ENCODE data around the gene ENTHD1. TPM values are rescaled to one million over a fixed set of nuclear protein-coding genes. Genes with fewer than 3 reads are reported as not detected.

Gene ENTHD1
- polyA plus RNA-seq, 1 experiment = not detected

DNA sequence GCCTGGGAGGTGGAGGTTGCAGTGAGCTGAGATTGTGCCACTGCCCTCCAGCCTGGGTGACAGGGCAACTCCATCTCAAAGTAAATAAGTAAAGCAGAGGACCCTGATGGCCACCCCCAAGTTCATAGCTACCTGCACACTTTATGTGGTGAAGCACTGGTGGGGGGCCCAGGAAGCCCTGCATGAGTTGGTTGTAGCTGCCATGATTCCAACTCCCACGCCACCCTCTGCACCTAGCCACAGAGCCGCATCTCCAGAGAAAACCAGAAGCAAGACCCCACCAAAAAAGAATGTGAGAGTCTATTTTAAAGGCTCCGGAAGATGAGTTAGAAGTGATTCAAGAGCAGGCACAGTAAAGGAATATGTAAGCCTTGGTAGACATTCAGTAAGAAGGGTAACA lies 46.3 kb upstream of the ENTHD1 start:
- Histone ChIP-seq H3K27me3 (ENCODE audit: control insufficient read depth, insufficient read depth, low read length) (peaks cover 34% of the 10 kb centered on the region), H3K9me3 (ENCODE audit: control insufficient read depth, insufficient read depth, low read length) (no peaks in the 10 kb centered on the region), H3K4me3 (ENCODE audit: low read depth, low read length) (no peak overlapping the region), H3K27ac (ENCODE audit: low read depth, low read length) (no peak overlapping the region)
- ChIA-PET CTCF (no interaction called here), POLR2A (no interaction called here)
- DNase-seq (ENCODE audit: low read depth, low spot score) = no peak
- TF ChIP-seq, protein P1, sequence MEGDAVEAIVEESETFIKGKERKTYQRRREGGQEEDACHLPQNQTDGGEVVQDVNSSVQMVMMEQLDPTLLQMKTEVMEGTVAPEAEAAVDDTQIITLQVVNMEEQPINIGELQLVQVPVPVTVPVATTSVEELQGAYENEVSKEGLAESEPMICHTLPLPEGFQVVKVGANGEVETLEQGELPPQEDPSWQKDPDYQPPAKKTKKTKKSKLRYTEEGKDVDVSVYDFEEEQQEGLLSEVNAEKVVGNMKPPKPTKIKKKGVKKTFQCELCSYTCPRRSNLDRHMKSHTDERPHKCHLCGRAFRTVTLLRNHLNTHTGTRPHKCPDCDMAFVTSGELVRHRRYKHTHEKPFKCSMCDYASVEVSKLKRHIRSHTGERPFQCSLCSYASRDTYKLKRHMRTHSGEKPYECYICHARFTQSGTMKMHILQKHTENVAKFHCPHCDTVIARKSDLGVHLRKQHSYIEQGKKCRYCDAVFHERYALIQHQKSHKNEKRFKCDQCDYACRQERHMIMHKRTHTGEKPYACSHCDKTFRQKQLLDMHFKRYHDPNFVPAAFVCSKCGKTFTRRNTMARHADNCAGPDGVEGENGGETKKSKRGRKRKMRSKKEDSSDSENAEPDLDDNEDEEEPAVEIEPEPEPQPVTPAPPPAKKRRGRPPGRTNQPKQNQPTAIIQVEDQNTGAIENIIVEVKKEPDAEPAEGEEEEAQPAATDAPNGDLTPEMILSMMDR (IDR thresholded peaks at IDR 0.05; ENCODE audit: low read depth, low read length) = no peak

DNA sequence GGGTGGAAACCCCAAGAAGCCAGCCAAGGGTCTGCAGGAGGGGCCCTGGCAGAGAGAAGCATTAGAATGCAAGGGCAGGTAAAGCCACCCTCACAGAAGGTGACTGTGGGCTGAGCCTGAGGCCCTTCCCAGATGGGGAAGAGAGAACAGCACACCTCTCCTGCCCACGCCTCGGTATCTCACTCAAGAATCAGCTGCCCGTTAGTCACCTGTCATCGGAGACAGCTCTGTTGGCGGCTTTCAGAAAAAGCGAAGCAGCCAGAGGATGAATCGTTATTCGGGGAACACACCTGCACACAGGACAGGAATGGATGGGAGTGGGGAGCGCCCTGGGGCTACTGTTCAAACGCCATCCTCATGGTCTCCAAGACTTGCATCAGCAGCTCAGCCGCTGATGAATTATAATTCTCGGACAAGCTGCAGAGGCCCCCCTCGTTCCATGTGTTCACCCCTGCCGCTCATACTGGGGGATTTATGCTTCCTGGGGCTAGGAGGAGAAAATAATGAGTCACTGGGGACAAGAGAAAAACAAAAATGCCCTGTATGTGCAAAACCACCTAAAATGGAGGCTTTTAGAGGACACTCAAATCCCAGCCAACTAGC lies 45.0 kb upstream of the ENTHD1 start:
- peaks cover 45% of the 10 kb centered on the region for H3K27me3 ChIP-seq (ENCODE audit: control insufficient read depth, insufficient read depth, low read length)
- ChIA-PET POLR2A (no interaction called here), CTCF (interaction anchor here (0.6 to 1.0 kb wide), 2 partner anchors 83 to 87 kb away, joined by 4 to 7 read pairs; no protein-coding TSS in a partner anchor)
- DNase-seq (ENCODE audit: low read depth, low spot score) = no peak
- no peaks in the 10 kb centered on the region for H3K9me3 ChIP-seq (ENCODE audit: control insufficient read depth, insufficient read depth, low read length)
- TF ChIP-seq, protein P1 (IDR thresholded peaks at IDR 0.05; ENCODE audit: low read depth, low read length) = no peak
- H3K27ac ChIP-seq (ENCODE audit: low read depth, low read length) = no peak overlapping the region
- no peak overlapping the region for H3K4me3 ChIP-seq (ENCODE audit: low read depth, low read length)

DNA sequence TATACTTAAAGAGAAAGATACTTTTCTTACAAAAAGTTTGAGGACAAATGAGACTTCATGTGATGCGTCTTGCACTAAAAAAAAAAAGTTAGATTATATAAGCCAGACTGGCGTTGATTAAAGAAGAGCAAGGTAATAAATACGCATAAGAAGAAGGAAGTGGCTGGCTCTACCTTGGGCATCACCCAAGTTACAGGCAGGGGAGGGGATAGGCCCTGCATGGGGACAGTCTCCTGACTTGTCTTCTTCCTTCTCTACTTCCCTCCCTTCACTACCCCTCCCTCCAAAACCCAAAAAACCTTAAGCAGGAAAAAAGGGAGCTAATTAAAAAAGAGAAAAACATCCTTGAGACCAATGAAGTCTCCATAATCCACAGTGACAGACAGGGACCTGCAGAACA lies 44.3 kb upstream of the ENTHD1 start:
- H3K4me3 ChIP-seq (ENCODE audit: low read depth, low read length) = no peak overlapping the region
- H3K9me3 ChIP-seq (ENCODE audit: control insufficient read depth, insufficient read depth, low read length) = no peaks in the 10 kb centered on the region
- TF ChIP-seq, protein P1 (IDR thresholded peaks at IDR 0.05; ENCODE audit: low read depth, low read length) = no peak
- DNase-seq (ENCODE audit: low read depth, low spot score) = no peak
- ChIA-PET CTCF (interaction anchor here (1.0 kb wide), 1 partner anchor 87 kb away, joined by 4 read pairs; no protein-coding TSS in a partner anchor), POLR2A (no interaction called here)
- H3K27ac ChIP-seq (ENCODE audit: low read depth, low read length) = no peak overlapping the region
- H3K27me3 ChIP-seq (ENCODE audit: control insufficient read depth, insufficient read depth, low read length) = peaks cover 43% of the 10 kb centered on the region

DNA sequence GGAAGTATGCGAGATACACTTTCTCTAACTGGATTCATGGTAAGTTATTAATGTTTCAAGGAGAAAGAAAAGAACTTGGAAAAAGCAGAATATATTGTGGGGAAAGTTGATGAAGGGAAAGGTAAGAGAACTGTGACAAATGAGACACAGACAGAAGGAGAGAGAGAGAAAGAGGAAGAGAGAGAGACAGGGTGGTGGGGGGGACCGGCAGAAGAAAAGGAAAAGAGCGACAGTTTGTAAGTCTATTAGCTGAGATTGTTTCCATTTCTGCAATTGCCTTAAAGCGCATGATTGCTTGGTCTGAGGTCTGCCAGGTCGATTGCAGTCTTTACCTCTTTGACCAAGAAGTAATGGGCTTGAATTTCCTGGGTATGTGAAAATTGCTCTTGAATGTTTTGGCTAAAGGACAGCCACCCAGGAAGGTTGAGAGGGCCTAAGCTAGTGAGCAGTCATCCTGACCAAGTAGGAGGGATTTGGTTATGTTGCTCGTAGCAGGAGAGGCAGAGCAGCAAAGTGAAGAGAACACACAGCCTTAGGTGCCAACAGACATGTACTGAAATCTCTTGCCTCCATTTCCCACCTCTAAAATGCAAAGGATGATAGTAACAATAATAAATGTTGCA lies 43.1 kb upstream of the ENTHD1 start:
- Histone ChIP-seq H3K4me3 (ENCODE audit: low read depth, low read length) (no peak overlapping the region), H3K27me3 (ENCODE audit: control insufficient read depth, insufficient read depth, low read length) (peaks cover 46% of the 10 kb centered on the region), H3K27ac (ENCODE audit: low read depth, low read length) (no peak overlapping the region), H3K9me3 (ENCODE audit: control insufficient read depth, insufficient read depth, low read length) (no peaks in the 10 kb centered on the region)
- POLR2A ChIA-PET = no interaction called here
- DNase-seq (ENCODE audit: low read depth, low spot score) = no peak
- CTCF ChIA-PET = no interaction called here
- TF ChIP-seq, protein P1 (IDR thresholded peaks at IDR 0.05; ENCODE audit: low read depth, low read length) = no peak

DNA sequence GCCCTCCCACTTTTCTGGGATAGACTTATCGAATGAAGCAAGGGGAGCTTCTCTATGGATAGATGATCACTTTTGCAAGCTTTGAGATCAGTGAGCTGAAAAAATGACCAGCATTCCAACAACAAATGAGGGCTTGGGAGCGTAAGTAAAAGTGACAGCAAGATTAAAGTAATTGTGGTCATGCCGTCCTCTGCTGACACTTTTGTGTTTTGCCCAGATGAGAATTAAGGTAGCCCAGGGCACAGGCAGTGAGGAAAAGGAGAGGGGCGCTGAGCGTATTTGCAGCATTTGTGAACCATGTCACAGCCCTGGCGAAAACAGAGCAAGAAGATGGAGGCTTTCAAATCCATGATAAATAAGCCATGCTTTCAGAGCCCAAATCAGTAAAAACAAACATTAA lies 42.1 kb upstream of the ENTHD1 start:
- DNase-seq (ENCODE audit: low read depth, low spot score) = no peak
- Histone ChIP-seq H3K27ac (ENCODE audit: low read depth, low read length) (no peak overlapping the region), H3K27me3 (ENCODE audit: control insufficient read depth, insufficient read depth, low read length) (peaks cover 54% of the 10 kb centered on the region), H3K9me3 (ENCODE audit: control insufficient read depth, insufficient read depth, low read length) (no peaks in the 10 kb centered on the region), H3K4me3 (ENCODE audit: low read depth, low read length) (no peak overlapping the region)
- TF ChIP-seq, protein P1 (IDR thresholded peaks at IDR 0.05; ENCODE audit: low read depth, low read length) = no peak
- ChIA-PET CTCF (no interaction called here), POLR2A (no interaction called here)

Data from AG04450 (cell line).